GM23338 (cell line): ENCODE results near the gene TENM3. TPM values are rescaled to one million over a fixed set of nuclear protein-coding genes. Genes with fewer than 3 reads are reported as not detected.

Source experiments
- ATAC-seq: fragments of 200-7000 bp; cut with Tn5 transposase; 3 replicates; pipeline ENCODE4 v1.9.1; 2020
- DNase-seq: peaks from one replicate; pipeline ENCODE4 v3.0.0-alpha.2; 2015; ENCODE audit warnings: low spot score
- H2AFZ ChIP-seq: fragments of 200-600 bp; sonication (generic); 2 replicates; pipeline ENCODE4 v1.8.0; 2016; ENCODE audit warnings: antibody characterized with exemption, mild to moderate bottlenecking, moderate library complexity
- H3F3A ChIP-seq: fragments of 200-600 bp; sonication (generic); replicated peaks from 2 replicates; pipeline ENCODE4 v1.8.0; 2017; ENCODE audit warnings: antibody characterized with exemption, mixed run types, low read depth
- H3K27ac ChIP-seq: fragments of 200-600 bp; sonication (generic); 2 replicates; pipeline ENCODE4 v1.6.1; 2016; ENCODE audit warnings: low read depth
- H3K27me3 ChIP-seq: fragments of 200-600 bp; sonication (generic); 2 replicates; pipeline ENCODE4 v1.8.0; 2016; ENCODE audit warnings: mild to moderate bottlenecking, mixed run types, moderate library complexity; ENCODE audit not compliant: insufficient read depth
- H3K36me3 ChIP-seq: fragments of 200-600 bp; sonication (generic); 2 replicates; pipeline ENCODE4 v1.8.0; 2016; ENCODE audit warnings: mild to moderate bottlenecking; ENCODE audit not compliant: insufficient read depth
- H3K4me1 ChIP-seq: fragments of 200-600 bp; sonication (generic); 2 replicates; pipeline ENCODE4 v1.8.0; 2016; ENCODE audit warnings: mild to moderate bottlenecking, moderate library complexity; ENCODE audit not compliant: insufficient read depth
- H3K4me2 ChIP-seq: fragments of 200-600 bp; sonication (generic); 2 replicates; pipeline ENCODE4 v1.7.1; 2017; ENCODE audit warnings: mixed run types
- H3K4me3 ChIP-seq: fragments of 200-600 bp; sonication (generic); 2 replicates; pipeline ENCODE4 v1.6.1; 2016; ENCODE audit warnings: mixed run types
- H3K79me2 ChIP-seq: fragments of 200-600 bp; sonication (generic); replicated peaks from 2 replicates; pipeline ENCODE4 v1.8.0; 2017; ENCODE audit warnings: mild to moderate bottlenecking; ENCODE audit not compliant: insufficient read depth
- H3K9me2 ChIP-seq: fragments of 200-600 bp; sonication (generic); 2 replicates; pipeline ENCODE4 v1.8.0; 2017; ENCODE audit not compliant: insufficient read depth
- H4K20me1 ChIP-seq: fragments of 200-600 bp; sonication (generic); replicated peaks from 2 replicates; pipeline ENCODE4 v1.8.0; 2017; ENCODE audit warnings: mild to moderate bottlenecking; ENCODE audit not compliant: insufficient read depth
- H3K27ac Mint-ChIP-seq: 2 replicates; pipeline ENCODE4 v1.8.0; 2020; ENCODE audit warnings: inconsistent platforms, mild to moderate bottlenecking, moderate library complexity, mixed read lengths
- H3K27me3 Mint-ChIP-seq: 3 replicates; pipeline ENCODE4 v1.8.0; 2022; ENCODE audit warnings: low read depth, mild to moderate bottlenecking, moderate library complexity, mixed read lengths, inconsistent platforms; ENCODE audit not compliant: insufficient read depth, poor library complexity
- H3K36me3 Mint-ChIP-seq: 3 replicates; pipeline ENCODE4 v1.8.0; 2021; ENCODE audit warnings: low read depth, mild to moderate bottlenecking, inconsistent platforms, moderate library complexity, mixed read lengths
- H3K4me1 Mint-ChIP-seq: 3 replicates; pipeline ENCODE4 v1.8.0; 2020; ENCODE audit warnings: mild to moderate bottlenecking, inconsistent platforms, mixed read lengths
- H3K4me3 Mint-ChIP-seq: 3 replicates; pipeline ENCODE4 v1.8.0; 2021; ENCODE audit warnings: moderate library complexity, mild to moderate bottlenecking, inconsistent platforms, mixed read lengths
- H3K9me3 Mint-ChIP-seq: 3 replicates; pipeline ENCODE4 v1.8.0; 2020; ENCODE audit warnings: moderate library complexity, mild to moderate bottlenecking, inconsistent platforms, mixed read lengths
- CREB1 ChIP-seq: fragments of 250-450 bp; sonication (Bioruptor Pico); IDR thresholded peaks from 2 replicates; pipeline ENCODE4 v1.5.0; 2020; ENCODE audit warnings: low read depth, mild to moderate bottlenecking, moderate library complexity
- CTCF ChIP-seq, 2 experiments: fragments of 200-600 bp in 1 of 2; sonication (generic) in 1 of 2; conservative IDR thresholded peaks; 2 replicates each; pipeline versions ENCODE4 v1.5.1 to v1.6.1; 2016 to 2017; ENCODE audit warnings: antibody characterized with exemption in 2 of 2, low read depth in 2 of 2, mild to moderate bottlenecking in 2 of 2, moderate library complexity in 1 of 2
- EZH2 ChIP-seq: fragments of 200-600 bp; sonication (generic); IDR thresholded peaks from one replicate; pipeline ENCODE4 v1.8.0; 2017; ENCODE audit warnings: antibody characterized with exemption, mild to moderate bottlenecking, low read depth; ENCODE audit not compliant: unreplicated experiment
- EZH2phosphoT487 ChIP-seq: fragments of 200-600 bp; sonication (generic); IDR thresholded peaks from one replicate; pipeline ENCODE4 v1.8.1; 2018; ENCODE audit warnings: antibody characterized with exemption; ENCODE audit not compliant: unreplicated experiment
- JUNB ChIP-seq: IDR thresholded peaks from one replicate; pipeline ENCODE4 v1.6.1; 2016; ENCODE audit warnings: antibody characterized with exemption; ENCODE audit not compliant: unreplicated experiment
- NANOG ChIP-seq: IDR thresholded peaks from 2 replicates; pipeline ENCODE4 v1.6.1; 2016; ENCODE audit warnings: antibody characterized with exemption, borderline replicate concordance
- ZNF114 ChIP-seq: fragments of 250-450 bp; sonication (Bioruptor Pico); IDR thresholded peaks from 2 replicates; pipeline ENCODE4 v1.5.0; 2020; ENCODE audit warnings: mild to moderate bottlenecking, moderate library complexity
- ZNF331 ChIP-seq: fragments of 250-450 bp; sonication (Bioruptor Pico); IDR thresholded peaks from 2 replicates; pipeline ENCODE4 v1.5.0; 2020; ENCODE audit warnings: low read depth, mild to moderate bottlenecking, moderate library complexity
- ZNF462 ChIP-seq: fragments of 250-450 bp; sonication (Bioruptor Pico); IDR thresholded peaks from 2 replicates; pipeline ENCODE4 v1.5.0; 2020; ENCODE audit warnings: mild to moderate bottlenecking, moderate library complexity
- polyA plus RNA-seq: library from polyadenylated mRNA; unstranded; fragments of >200 nt; fragmentation: Nextera tagmentation; extraction: Ambion mirVana; gene quantifications from 2 replicates; pipeline ENCODE4 v1.2.1, GENCODE V29; 2016
- total RNA-seq: library from RNA; depleted of rRNA; stranded (reverse); fragments of >200 nt; shearing (Covaris generic); gene quantifications from 2 replicates; pipeline ENCODE4 v1.2.3, GENCODE V29; 2014
- TF ChIP-seq, protein P1 (sequence below): IDR thresholded peaks from one replicate; pipeline ENCODE4 v1.6.1; 2018; ENCODE audit warnings: antibody characterized with exemption; ENCODE audit not compliant: unreplicated experiment

The TENM3 gene
- total and polyA plus RNA-seq, 2 experiments from 2014 or later: 22.2 to 128 TPM

- TF ChIP-seq, protein P1, sequence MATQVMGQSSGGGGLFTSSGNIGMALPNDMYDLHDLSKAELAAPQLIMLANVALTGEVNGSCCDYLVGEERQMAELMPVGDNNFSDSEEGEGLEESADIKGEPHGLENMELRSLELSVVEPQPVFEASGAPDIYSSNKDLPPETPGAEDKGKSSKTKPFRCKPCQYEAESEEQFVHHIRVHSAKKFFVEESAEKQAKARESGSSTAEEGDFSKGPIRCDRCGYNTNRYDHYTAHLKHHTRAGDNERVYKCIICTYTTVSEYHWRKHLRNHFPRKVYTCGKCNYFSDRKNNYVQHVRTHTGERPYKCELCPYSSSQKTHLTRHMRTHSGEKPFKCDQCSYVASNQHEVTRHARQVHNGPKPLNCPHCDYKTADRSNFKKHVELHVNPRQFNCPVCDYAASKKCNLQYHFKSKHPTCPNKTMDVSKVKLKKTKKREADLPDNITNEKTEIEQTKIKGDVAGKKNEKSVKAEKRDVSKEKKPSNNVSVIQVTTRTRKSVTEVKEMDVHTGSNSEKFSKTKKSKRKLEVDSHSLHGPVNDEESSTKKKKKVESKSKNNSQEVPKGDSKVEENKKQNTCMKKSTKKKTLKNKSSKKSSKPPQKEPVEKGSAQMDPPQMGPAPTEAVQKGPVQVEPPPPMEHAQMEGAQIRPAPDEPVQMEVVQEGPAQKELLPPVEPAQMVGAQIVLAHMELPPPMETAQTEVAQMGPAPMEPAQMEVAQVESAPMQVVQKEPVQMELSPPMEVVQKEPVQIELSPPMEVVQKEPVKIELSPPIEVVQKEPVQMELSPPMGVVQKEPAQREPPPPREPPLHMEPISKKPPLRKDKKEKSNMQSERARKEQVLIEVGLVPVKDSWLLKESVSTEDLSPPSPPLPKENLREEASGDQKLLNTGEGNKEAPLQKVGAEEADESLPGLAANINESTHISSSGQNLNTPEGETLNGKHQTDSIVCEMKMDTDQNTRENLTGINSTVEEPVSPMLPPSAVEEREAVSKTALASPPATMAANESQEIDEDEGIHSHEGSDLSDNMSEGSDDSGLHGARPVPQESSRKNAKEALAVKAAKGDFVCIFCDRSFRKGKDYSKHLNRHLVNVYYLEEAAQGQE: no peak
- TF ChIP-seq CTCF (conservative IDR thresholded peaks at IDR 0.05; ENCODE audit: low read depth in 2 of 2): no peak
- TF ChIP-seq NANOG: no peak
- TF ChIP-seq CREB1 (CRISPR knock-in tag): no peak
- TF ChIP-seq ZNF331: no peak
- no peak for TF ChIP-seq ZNF114 (CRISPR knock-in tag)
Observed at GRCh38 chr4:182208526-182209050, 34.6 kb upstream of the TENM3 start (continued).

GRCh38 chr4:182212211-182212761, 30.9 kb upstream of the TENM3 start:
- Histone ChIP-seq H3K4me3 (no peak overlapping the region), H3K27ac (no peak overlapping the region), H3F3A (no peaks in the 10 kb centered on the region), H3K4me1 (peaks cover 20% of the 10 kb centered on the region), H2AFZ (no peak overlapping the region), H3K79me2 (no peaks in the 10 kb centered on the region), H3K4me2 (no peak overlapping the region), H4K20me1 (no peaks in the 10 kb centered on the region), H3K27me3 (no peaks in the 10 kb centered on the region), H3K36me3 (no peaks in the 10 kb centered on the region), H3K9me2 (no peaks in the 10 kb centered on the region)
- no peaks in the 10 kb centered on the region; the same call in 2 of the 3 replicates for H3K9me3 Mint-ChIP-seq
- no peaks in the 10 kb centered on the region for H3K36me3 Mint-ChIP-seq
- no peak overlapping the region for H3K4me3 Mint-ChIP-seq
- peaks cover 44% of the 10 kb centered on the region for H3K4me1 Mint-ChIP-seq
- ATAC-seq (no peak; the same call in 2 of the 3 replicates), DNase-seq (peak; percentile 31)
- H3K27ac Mint-ChIP-seq: peak overlapping the region; percentile 85
- H3K27me3 Mint-ChIP-seq: peaks cover 3% of the 10 kb centered on the region
- TF ChIP-seq ZNF114 (CRISPR knock-in tag) (no peak), ZNF331 (no peak), EZH2phosphoT487 (no peak), NANOG (no peak), EZH2 (no peak), CTCF (conservative IDR thresholded peaks at IDR 0.05; ENCODE audit: low read depth in 2 of 2) (no peak), ZNF462 (CRISPR knock-in tag) (no peak), JUNB (no peak)
